ENCODE measurements around the gene DDX18. TPM values are rescaled to one million over a fixed set of nuclear protein-coding genes. Genes with fewer than 3 reads are reported as not detected.
"Not testable (repeated sequence)": the region's sequence is repeated elsewhere in the genome, so short reads cannot be mapped to it uniquely, and the experiment has no call there.

The DDX18 gene
- total RNA-seq, 1 donor from 2014 or later: 51.9 TPM

DNA sequence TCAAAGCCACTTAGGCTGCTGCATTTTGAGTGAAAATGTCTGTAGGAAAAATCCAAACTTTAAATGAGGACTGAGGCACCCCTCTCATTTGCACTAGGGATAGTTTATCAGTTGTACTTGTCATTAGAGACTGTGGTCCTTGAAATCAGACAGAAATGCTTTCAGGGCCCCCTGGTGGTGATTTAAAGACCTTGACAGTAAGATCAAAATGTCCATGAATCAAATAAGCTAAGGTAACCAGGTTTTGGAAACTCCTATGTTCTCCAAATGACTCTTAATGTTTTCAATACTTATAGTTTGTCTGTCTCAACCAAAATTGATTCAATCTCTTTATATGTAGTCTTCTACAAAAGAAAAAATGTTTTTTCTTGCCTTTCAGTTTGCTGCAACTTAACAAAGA, 28.8 kb upstream of the DDX18 start:
- no peak for DNase-seq (ENCODE audit: low read depth)

DNA sequence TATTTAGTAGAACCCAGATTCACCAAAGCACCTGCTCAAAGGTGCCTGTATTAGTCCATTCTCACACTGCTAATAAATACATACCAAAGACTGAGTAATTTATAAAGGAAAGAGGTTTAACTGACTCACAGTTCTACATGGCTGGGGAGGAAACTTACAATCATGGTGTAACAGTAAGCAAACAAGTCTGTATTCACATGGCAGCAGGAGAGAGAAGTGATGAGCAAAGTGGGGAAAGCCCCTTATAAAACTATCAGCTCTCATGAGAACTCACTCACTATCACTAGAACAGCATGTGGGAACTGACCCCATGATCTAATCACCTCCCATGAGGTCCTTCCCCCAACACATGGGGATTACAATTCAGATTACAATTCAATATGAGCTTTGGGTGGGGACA, 28.0 kb upstream of the DDX18 start:
- no peak overlapping the region for H3K4me3 ChIP-seq (ENCODE audit: low read depth, low read length)
- no peak for DNase-seq (ENCODE audit: low read depth)
- TF ChIP-seq, protein P1, sequence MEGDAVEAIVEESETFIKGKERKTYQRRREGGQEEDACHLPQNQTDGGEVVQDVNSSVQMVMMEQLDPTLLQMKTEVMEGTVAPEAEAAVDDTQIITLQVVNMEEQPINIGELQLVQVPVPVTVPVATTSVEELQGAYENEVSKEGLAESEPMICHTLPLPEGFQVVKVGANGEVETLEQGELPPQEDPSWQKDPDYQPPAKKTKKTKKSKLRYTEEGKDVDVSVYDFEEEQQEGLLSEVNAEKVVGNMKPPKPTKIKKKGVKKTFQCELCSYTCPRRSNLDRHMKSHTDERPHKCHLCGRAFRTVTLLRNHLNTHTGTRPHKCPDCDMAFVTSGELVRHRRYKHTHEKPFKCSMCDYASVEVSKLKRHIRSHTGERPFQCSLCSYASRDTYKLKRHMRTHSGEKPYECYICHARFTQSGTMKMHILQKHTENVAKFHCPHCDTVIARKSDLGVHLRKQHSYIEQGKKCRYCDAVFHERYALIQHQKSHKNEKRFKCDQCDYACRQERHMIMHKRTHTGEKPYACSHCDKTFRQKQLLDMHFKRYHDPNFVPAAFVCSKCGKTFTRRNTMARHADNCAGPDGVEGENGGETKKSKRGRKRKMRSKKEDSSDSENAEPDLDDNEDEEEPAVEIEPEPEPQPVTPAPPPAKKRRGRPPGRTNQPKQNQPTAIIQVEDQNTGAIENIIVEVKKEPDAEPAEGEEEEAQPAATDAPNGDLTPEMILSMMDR (conservative IDR thresholded peaks at IDR 0.05; ENCODE audit: low read depth, low read length): no peak

More for the DNA sequence above, 28.8 kb upstream of the DDX18 start:
- TF ChIP-seq, protein P1 (conservative IDR thresholded peaks at IDR 0.05; ENCODE audit: low read depth, low read length): peak; percentile 75
- no peak overlapping the region for H3K4me3 ChIP-seq (ENCODE audit: low read depth, low read length)

DNA sequence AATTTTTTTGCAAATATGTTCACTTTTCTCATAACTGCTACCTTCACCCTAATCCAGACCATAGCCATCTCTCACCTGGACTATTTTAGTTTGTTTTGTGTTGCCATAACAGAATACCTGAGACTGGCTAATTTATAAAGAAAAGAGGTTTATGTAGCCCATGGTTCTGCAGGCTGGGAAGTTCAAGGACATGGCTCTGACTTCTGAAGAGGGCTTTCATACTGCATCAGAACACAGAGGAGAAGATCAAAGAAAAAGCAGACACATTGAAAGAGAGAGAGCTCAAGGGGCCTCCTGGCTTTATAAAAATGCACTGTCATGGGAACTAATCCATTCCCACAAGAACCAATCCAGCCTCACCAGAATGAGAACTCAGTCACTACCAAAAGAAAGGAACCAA, 25.0 kb upstream of the DDX18 start:
- DNase-seq (ENCODE audit: low read depth): no peak
- TF ChIP-seq, protein P1 (conservative IDR thresholded peaks at IDR 0.05; ENCODE audit: low read depth, low read length): no peak
- no peak overlapping the region for H3K4me3 ChIP-seq (ENCODE audit: low read depth, low read length)

DNA sequence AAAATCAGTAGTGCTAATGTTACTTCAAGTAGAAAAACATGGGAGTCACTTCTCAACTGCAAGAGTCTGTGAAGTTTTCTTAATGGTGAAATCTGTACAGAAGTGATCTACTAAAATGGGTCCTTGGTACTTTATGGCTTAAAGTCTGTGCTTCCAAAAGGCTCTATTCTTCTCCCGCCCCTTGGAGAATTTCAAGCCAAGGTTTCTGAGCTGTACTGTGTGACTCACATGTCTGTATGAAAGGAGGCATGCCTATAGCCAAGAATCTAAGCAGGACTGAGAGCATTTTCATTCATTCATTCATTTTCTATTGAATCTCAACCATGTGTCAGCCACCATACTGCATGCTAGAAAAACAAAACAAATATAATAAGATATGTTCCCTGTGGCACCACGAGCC, 19.8 kb upstream of the DDX18 start:
- DNase-seq (ENCODE audit: low read depth): no peak
- TF ChIP-seq, protein P1 (conservative IDR thresholded peaks at IDR 0.05; ENCODE audit: low read depth, low read length): no peak
- H3K4me3 ChIP-seq (ENCODE audit: low read depth, low read length): no peak overlapping the region

DNA sequence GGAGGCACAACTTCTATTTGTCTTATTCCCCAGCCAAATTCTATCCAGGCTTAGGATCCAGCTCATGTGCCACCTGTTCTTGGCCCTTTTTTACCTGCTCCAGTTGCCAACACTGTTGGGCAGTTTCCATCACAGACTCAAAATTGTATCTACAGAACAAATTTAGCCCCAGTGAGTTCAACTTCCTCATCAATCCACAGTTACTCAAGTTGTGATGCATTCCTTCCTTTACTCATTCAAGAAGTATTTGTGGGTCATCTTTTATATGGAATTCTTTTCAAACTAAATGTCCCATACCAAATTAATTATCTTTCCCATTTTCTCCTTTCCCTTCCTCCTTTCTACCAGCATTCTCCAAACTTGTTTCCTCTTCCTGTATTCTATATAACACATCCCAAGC, 12.7 kb upstream of the DDX18 start:
- TF ChIP-seq, protein P1 (conservative IDR thresholded peaks at IDR 0.05; ENCODE audit: low read depth, low read length): no peak
- DNase-seq (ENCODE audit: low read depth): no peak
- H3K4me3 ChIP-seq (ENCODE audit: low read depth, low read length): no peak overlapping the region

DNA sequence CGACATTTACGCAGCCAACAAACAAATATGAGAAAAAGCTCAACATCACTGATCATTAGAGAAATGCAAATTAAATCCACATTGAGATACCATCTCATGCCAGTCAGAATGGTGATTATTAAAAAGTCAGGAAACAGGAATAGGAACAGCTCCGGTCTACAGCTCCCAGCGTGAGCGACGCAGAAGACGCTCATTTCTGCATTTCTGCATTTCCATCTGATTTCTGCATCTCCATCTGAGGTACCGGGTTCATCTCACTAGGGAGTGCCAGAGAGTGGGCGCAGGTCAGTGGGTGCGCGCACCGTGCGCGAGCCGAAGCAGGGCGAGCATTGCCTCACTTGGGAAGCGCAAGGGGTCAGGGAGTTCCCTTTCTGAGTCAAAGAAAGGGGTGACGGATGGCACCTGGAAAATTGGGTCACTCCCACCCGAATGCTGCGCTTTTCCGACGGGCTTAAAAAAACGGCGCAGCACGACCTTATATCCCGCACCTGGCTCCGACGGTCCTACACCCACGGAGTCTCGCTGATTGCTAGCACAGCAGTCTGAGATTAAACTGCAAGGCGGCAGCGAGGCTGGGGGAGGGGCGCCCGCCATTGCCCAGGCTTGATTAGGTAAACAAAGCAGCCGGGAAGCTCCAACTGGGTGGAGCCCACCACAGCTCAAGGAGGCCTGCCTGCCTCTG, 10.7 kb upstream of the DDX18 start:
- H3K4me3 ChIP-seq (ENCODE audit: low read depth, low read length): peak overlapping the region; percentile 16
- not testable (repeated sequence) for DNase-seq (ENCODE audit: low read depth)

DNA sequence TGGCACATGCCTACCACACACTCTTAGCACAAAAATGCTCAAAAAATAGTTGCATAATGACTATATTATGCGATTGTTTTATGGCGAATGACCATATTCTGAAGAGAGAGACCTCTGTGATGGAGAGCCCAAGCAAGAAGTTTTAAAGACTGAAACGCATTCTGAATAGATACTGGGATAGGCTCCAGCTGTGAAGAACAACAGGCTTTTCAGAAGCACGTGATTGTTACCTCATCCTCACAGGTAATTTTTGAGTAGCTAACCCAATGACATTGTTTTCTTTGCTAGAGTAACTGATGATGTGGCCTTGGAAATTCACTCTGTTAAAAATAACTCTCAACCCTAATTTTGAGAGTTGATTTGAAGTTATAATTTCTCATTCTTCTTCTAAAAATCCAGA, 2.0 kb upstream of the DDX18 start:
- DNase-seq (ENCODE audit: low read depth): no peak
- TF ChIP-seq, protein P1 (conservative IDR thresholded peaks at IDR 0.05; ENCODE audit: low read depth, low read length): no peak
- H3K4me3 ChIP-seq (ENCODE audit: low read depth, low read length): no peak overlapping the region

Measured in epithelial cell of proximal tubule (primary cell).